ENCODE results near the gene PLEKHA1. TPM values are rescaled to one million over a fixed set of nuclear protein-coding genes. Genes with fewer than 3 reads are reported as not detected.

Gene PLEKHA1
- polyA plus RNA-seq, 1 experiment: 25.5 TPM

DNA sequence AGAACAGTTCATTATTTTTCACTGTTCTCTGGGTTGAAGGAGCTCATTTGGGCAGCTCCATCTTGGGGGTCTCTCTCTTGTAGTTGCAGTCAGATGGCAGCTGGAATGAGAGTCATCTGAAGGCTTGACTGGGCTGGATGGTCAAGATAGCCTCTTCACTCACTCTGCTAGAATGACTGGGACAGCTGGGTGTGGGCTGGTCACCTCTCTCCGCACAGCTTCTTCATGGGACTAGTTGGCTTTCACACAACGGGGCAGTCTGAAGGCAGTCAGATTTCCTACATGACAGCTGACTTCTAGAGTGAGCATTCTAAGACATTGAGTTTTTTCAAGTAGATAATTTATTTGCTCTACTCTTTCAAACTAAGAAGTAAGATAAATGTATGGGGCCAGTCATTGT is 13.1 kb downstream of the PLEKHA1 start:
- ChIA-PET CTCF (interaction anchor here (0.6 to 0.9 kb wide), 2 partner anchors 47 to 48 kb away, joined by 3 to 4 read pairs; no protein-coding TSS in a partner anchor), POLR2A (no interaction called here)

DNA sequence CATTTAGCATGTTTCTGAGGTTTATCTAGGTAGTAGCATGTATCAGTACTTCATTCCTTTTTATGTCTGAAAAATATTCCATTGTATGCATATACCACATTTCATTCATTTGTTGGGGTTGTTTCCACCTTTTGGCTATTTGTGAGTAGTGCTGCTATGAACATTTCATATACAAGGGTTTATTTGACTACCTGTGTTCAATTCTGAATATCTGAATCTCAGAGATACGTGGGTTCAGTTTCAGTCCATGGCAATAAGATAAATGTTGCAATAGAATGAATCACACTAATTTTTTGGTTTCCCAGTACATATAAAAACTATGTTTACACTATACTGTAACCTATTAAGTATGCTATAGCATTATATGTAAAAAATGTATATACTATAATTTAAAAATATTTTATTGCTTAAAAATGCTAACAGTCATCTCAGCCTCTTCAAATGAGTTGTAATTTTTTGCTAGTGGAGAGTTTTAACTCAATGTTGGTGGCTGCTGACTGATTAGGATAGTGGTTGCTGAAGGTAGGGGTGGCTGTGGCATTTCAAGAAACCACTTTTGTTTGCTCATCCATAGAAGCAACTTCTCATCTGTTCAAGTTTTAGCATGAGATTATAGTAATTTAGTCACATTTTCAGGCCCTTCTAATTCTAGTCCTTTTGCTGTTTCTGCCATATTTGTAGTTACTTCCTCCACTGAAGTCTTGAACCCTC is 13.9 kb downstream of the PLEKHA1 start:
- Histone ChIP-seq H3K27ac (ENCODE audit: low read depth, low read length) (no peak overlapping the region), H3K27me3 (ENCODE audit: control insufficient read depth, insufficient read depth, low read length) (no peaks in the 10 kb centered on the region), H3K4me3 (ENCODE audit: low read depth, low read length) (no peak overlapping the region), H3K9me3 (ENCODE audit: control insufficient read depth, insufficient read depth, low read length) (no peaks in the 10 kb centered on the region)
- DNase-seq (ENCODE audit: low read depth, low spot score): no peak
- ChIA-PET POLR2A (no interaction called here), CTCF (no interaction called here)
- TF ChIP-seq, protein P1, sequence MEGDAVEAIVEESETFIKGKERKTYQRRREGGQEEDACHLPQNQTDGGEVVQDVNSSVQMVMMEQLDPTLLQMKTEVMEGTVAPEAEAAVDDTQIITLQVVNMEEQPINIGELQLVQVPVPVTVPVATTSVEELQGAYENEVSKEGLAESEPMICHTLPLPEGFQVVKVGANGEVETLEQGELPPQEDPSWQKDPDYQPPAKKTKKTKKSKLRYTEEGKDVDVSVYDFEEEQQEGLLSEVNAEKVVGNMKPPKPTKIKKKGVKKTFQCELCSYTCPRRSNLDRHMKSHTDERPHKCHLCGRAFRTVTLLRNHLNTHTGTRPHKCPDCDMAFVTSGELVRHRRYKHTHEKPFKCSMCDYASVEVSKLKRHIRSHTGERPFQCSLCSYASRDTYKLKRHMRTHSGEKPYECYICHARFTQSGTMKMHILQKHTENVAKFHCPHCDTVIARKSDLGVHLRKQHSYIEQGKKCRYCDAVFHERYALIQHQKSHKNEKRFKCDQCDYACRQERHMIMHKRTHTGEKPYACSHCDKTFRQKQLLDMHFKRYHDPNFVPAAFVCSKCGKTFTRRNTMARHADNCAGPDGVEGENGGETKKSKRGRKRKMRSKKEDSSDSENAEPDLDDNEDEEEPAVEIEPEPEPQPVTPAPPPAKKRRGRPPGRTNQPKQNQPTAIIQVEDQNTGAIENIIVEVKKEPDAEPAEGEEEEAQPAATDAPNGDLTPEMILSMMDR (IDR thresholded peaks at IDR 0.05; ENCODE audit: low read depth, low read length): no peak

More for the DNA sequence above, 13.1 kb downstream of the PLEKHA1 start:
- no peaks in the 10 kb centered on the region for H3K27me3 ChIP-seq (ENCODE audit: control insufficient read depth, insufficient read depth, low read length)
- no peak for DNase-seq (ENCODE audit: low read depth, low spot score)
- H3K4me3 ChIP-seq (ENCODE audit: low read depth, low read length): no peak overlapping the region
- TF ChIP-seq, protein P1 (IDR thresholded peaks at IDR 0.05; ENCODE audit: low read depth, low read length): no peak
- no peaks in the 10 kb centered on the region for H3K9me3 ChIP-seq (ENCODE audit: control insufficient read depth, insufficient read depth, low read length)
- H3K27ac ChIP-seq (ENCODE audit: low read depth, low read length): no peak overlapping the region

DNA sequence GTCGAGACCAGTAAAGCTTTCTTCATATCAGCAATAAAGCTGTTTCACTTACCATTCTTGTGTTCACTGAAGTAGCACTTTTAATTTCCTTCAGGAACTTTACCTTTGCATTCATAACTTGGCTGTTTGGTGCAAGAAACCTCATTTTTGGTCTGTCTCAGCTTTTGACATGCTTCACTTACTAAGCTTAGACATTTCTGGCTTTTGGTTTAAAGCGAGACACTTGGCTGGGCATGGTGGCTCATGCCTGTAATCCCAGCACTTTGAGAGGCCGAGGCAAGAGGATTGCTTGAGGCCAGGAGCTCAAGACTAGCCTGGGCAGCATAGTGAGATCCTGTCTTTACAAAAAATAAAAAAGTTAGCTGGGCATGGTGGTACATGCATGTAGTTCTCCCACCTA is 15.8 kb downstream of the PLEKHA1 start:
- ChIA-PET POLR2A (no interaction called here), CTCF (interaction anchor here (0.7 to 1.6 kb wide), 4 partner anchors 45 to 687 kb away, joined by 3 to 5 read pairs (median 3); no protein-coding TSS in a partner anchor)
- Histone ChIP-seq H3K27me3 (ENCODE audit: control insufficient read depth, insufficient read depth, low read length) (no peaks in the 10 kb centered on the region), H3K9me3 (ENCODE audit: control insufficient read depth, insufficient read depth, low read length) (no peaks in the 10 kb centered on the region), H3K27ac (ENCODE audit: low read depth, low read length) (no peak overlapping the region), H3K4me3 (ENCODE audit: low read depth, low read length) (no peak overlapping the region)
- DNase-seq (ENCODE audit: low read depth, low spot score): no peak
- TF ChIP-seq, protein P1 (IDR thresholded peaks at IDR 0.05; ENCODE audit: low read depth, low read length): no peak

DNA sequence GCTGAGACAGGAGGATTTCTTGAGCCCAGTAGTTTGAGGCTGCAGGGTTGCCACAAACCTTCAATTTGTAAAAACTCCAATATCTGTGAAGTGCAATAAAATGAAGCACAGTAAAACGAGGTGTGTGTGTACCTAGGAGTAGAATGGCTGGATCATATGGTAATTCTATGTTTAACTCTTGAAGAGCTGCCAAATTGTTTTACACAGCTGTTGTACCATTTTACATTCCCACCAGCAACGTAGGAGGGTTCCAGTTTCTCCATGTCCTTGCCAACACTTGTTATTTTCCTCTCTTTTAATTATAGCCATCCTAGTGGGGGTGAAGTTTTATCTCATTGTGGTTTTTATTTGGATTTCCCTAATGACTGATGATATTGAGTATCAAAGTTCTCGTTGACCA is 16.2 kb downstream of the PLEKHA1 start:
- TF ChIP-seq, protein P1 (IDR thresholded peaks at IDR 0.05; ENCODE audit: low read depth, low read length): no peak
- CTCF ChIA-PET: interaction anchor here (1.2 to 1.6 kb wide), 2 partner anchors 45 to 175 kb away, joined by 3 to 5 read pairs; no protein-coding TSS in a partner anchor

DNA sequence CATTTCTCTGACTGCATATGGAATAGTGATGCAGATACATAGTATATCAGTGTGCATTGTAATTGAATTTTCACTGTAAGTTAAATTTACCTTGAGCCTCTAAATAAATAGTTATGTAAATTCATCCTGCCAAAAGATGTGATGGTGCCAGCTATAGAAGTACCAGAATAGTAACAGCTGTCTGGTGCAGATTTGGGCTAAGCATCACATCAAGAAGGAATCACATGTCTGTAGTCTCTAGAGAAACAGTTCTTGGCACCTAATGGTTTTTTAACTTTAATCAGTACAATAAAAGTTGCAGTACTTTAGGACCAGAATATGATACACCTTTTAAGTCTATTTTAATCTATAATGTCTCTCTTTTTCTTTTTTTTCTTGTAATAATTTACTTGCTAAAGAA is 17.4 kb downstream of the PLEKHA1 start:
- TF ChIP-seq, protein P1 (IDR thresholded peaks at IDR 0.05; ENCODE audit: low read depth, low read length): no peak
- H3K27me3 ChIP-seq (ENCODE audit: control insufficient read depth, insufficient read depth, low read length): no peaks in the 10 kb centered on the region
- DNase-seq (ENCODE audit: low read depth, low spot score): no peak
- no peak overlapping the region for H3K27ac ChIP-seq (ENCODE audit: low read depth, low read length)
- H3K9me3 ChIP-seq (ENCODE audit: control insufficient read depth, insufficient read depth, low read length): no peaks in the 10 kb centered on the region
- POLR2A ChIA-PET: no interaction called here
- no peak overlapping the region for H3K4me3 ChIP-seq (ENCODE audit: low read depth, low read length)
- CTCF ChIA-PET: interaction anchor here (0.6 to 1.0 kb wide), 2 partner anchors 14 to 49 kb away, joined by 3 to 4 read pairs; no protein-coding TSS in a partner anchor

More for the DNA sequence above, 16.2 kb downstream of the PLEKHA1 start:
- Histone ChIP-seq H3K4me3 (ENCODE audit: low read depth, low read length) (no peak overlapping the region), H3K27ac (ENCODE audit: low read depth, low read length) (no peak overlapping the region), H3K27me3 (ENCODE audit: control insufficient read depth, insufficient read depth, low read length) (no peaks in the 10 kb centered on the region), H3K9me3 (ENCODE audit: control insufficient read depth, insufficient read depth, low read length) (no peaks in the 10 kb centered on the region)
- DNase-seq (ENCODE audit: low read depth, low spot score): no peak
- POLR2A ChIA-PET: no interaction called here

All from AG04450 (cell line).